LNCaP clone FGC (cell line): ENCODE results near the gene ITPR1.

Experiments
- DNase-seq: peaks from one replicate; pipeline ENCODE4 v3.0.0-alpha.2; 2011; ENCODE audit warnings: low read depth
- H3K4me3 ChIP-seq: 2 replicates; pipeline ENCODE4 v1.5.1; 2011; ENCODE audit warnings: mild to moderate bottlenecking, low read depth, low read length, control low read depth
- TF ChIP-seq, protein P1 (sequence below): IDR thresholded peaks from 2 replicates; pipeline ENCODE4 v1.5.1; 2012; ENCODE audit warnings: mild to moderate bottlenecking; ENCODE audit not compliant: control insufficient read depth, insufficient read depth; ENCODE audit errors: extremely low read depth

ITPR1 gene

DNA sequence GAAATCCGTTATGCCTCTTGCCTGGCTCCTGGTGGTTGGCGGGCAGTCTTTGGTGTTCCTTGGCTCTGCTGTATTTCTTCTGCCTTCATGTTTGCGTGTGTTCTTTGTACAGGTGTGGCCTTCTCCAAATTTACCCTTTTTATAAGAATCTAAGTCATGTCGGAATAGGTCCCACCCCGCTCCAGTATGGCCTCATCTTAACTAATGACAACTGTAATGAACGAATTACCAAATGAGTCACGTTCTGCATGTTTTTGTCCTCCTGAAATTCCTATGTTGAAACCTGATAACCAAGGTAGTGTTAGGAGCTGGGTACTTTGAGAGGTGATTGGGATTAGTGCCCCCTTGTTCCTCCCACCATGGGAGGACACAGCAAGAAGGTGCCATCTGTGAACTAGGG, 71.1 kb downstream of the ITPR1 start:
- no peak for DNase-seq
- TF ChIP-seq, protein P1, sequence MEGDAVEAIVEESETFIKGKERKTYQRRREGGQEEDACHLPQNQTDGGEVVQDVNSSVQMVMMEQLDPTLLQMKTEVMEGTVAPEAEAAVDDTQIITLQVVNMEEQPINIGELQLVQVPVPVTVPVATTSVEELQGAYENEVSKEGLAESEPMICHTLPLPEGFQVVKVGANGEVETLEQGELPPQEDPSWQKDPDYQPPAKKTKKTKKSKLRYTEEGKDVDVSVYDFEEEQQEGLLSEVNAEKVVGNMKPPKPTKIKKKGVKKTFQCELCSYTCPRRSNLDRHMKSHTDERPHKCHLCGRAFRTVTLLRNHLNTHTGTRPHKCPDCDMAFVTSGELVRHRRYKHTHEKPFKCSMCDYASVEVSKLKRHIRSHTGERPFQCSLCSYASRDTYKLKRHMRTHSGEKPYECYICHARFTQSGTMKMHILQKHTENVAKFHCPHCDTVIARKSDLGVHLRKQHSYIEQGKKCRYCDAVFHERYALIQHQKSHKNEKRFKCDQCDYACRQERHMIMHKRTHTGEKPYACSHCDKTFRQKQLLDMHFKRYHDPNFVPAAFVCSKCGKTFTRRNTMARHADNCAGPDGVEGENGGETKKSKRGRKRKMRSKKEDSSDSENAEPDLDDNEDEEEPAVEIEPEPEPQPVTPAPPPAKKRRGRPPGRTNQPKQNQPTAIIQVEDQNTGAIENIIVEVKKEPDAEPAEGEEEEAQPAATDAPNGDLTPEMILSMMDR: no peak
- no peak overlapping the region for H3K4me3 ChIP-seq

DNA sequence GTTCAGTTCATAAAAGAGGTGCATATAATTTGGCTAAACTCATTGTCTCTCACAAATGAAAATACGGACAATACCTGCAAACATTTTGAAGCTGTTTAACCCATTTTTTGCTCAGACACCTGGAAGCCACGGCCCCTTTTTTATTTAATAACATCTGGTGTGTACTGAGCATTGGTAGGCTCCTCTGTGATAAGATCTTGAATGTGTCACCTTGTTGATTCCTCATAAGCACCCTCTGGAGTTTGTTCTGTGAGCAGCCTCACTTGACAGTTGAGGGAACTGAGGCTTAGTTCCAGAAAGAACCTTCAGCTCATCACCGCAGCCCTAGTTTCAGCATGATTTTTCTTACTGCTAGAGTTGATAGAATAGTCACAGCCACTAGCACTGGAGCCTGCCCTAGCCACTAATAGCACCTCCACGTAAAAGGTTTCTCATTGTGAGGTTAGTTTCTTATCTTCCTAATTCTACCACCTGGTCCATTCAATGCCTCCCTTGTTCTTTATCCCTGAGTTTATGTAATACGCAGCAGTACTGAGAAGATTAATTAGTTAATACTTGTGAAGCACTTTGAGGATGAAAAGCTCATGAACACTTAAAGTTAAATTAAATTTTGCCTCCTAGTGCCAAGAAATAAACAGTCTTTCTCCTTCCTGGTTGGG, 71.9 kb downstream of the ITPR1 start:
- TF ChIP-seq, protein P1: no peak
- peak; percentile 22 for DNase-seq

DNA sequence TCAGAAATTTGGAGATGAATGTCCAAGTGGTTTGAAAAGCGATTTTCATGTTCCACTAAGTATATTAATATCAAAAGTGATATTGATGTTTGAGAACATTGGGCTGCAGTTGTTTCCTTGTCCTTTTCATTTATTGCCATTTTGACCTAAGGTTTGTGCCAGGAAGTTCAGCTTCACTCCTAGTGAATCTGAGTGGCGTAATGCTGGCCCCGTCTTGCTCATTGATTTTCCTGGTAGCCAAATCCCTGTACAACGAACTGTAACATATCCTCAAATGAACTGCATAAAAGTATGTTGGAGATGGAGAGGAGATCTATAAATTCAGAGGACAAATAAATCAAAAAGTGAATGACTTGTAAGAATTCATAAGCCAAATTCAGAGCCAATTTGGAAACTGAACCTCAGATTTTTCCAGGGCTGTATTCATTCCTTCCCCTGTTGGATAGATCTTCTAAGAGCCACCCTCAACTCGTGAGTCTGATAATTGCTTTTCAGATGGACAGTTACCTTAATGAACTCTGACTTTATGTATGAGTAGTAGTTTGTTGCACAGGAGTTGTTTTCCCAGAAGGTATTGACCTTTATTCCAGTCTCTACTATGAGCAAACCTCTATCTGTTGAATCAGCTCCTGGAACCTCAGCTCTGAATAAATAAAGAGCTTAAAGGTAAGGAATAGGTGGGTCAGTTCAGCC, 72.8 kb downstream of the ITPR1 start:
- TF ChIP-seq, protein P1: no peak
- peak; percentile 50 for DNase-seq
- peak overlapping the region; percentile 20; the same call in 1 of the 2 replicates for H3K4me3 ChIP-seq

More for the DNA sequence above, 71.9 kb downstream of the ITPR1 start:
- H3K4me3 ChIP-seq: no peak overlapping the region

DNA sequence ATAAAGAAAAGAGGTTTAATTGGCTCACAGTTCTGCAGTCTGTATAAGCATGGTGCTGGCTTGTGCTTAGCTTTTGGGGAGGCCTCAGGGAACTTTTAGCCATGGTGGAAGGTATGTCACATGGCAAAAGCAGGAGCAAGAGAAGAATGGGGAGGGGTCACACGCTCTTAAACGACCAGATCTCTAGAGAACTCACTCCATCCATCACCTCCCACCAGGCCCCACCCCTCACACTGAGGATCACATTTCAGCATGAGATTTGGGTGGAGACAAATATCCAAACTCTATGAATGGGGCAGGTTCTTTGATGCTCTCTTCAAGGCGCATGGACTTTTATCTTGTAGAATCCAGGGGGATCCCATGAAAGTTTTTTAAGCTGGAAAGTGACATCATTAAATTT, 75.7 kb downstream of the ITPR1 start:
- H3K4me3 ChIP-seq: no peak overlapping the region
- TF ChIP-seq, protein P1: no peak
- DNase-seq: no peak

DNA sequence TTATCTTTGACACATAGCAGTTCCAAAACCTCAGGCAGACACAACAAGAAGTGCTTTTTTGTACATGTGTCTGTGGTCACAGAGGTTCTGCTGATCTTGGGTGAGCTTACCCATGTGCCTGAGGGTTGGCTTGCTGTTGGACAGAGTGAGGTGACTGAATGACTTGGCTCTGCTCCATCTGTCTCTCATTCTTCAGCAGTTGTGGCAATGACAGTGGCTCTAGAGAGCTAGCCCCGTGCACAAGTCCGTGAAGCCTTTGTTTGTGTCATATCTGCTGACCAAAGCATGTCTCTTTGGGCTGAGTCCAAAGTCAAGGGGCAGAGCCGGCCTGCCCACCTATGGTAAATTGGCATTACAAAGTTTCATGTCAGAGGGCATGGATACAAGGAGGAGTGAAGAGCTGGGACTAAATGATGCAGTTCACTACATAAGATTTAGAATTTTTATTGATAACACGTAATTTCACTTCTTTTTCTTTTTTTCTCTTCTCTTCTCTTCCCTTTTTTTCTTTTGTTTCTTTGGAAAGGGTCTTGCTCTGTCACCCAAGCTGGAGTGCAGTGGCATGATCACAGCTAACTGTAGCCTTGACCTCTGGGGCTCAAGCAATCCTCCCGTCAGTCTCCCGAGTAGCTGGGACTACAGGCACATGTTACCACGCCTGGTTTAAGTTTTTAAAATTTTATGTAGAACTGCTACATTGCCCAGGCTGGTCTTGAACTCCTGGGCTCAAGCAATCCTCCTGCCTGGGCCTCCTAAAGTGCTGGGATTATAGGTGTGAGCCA, 77.9 kb downstream of the ITPR1 start:
- no peak for DNase-seq
- TF ChIP-seq, protein P1: no peak
- H3K4me3 ChIP-seq: no peak overlapping the region

DNA sequence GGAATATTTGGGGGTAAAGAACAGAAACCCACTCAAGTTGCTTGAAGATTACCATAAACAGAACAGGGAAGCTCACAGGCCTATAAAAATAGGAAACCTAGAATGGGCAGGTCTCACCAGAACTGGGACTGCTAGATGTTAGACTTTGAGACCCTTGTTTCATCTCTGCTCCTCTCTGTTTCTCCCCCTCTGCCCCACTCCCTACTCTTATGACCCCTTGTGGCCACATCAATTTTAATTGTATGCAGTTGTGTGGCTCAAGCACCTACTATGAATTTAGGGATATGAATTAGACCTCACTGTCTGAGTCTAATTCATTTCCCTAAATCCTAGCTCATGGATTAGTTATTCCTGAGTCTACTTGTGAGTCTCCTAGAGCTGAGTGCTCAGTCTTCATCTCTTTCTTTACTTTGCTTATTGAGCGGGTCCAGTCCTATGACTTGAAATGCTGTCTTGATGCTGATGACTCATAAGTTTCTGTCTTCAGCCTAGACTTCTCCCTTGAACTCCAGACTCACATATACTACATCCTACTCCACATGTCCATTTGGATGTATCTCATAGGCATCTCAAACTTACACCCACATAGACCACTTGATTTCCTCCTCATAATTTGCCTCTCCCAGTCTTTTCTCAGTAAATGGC, 78.7 kb downstream of the ITPR1 start:
- DNase-seq: no peak
- no peak overlapping the region for H3K4me3 ChIP-seq

More for the DNA sequence above, 78.7 kb downstream of the ITPR1 start:
- TF ChIP-seq, protein P1: no peak
